ENCODE measurements around the gene ZSCAN5C. TPM values are rescaled to one million over a fixed set of nuclear protein-coding genes. Genes with fewer than 3 reads are reported as not detected.
"Not testable (repeated sequence)": the region's sequence is repeated elsewhere in the genome, so short reads cannot be mapped to it uniquely, and the experiment has no call there.

The ZSCAN5C gene
- total RNA-seq, 1 donor from 2014 or later = not detected

DNA sequence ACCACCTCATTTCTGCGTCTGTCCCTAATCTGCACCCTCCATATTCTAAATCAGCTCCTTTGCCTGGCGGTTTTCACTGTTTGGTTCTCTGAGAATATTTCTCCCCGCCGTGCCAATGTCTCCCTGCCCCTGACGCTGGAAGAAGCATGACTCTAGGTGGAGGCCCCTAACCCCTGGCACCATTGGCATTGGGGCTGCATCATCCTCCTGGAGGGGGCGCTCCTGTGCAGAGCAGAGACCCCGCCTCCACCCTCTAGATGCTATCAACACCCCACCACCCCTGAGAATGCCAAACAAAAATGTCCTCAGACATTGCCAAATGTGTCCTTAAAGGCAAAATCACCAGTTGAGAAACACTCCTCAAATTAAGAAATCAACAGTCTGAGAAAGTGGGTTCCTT lies 11.0 kb upstream of the ZSCAN5C start:
- intact Hi-C loops (cut with micrococcal nuclease) = no loop called here

DNA sequence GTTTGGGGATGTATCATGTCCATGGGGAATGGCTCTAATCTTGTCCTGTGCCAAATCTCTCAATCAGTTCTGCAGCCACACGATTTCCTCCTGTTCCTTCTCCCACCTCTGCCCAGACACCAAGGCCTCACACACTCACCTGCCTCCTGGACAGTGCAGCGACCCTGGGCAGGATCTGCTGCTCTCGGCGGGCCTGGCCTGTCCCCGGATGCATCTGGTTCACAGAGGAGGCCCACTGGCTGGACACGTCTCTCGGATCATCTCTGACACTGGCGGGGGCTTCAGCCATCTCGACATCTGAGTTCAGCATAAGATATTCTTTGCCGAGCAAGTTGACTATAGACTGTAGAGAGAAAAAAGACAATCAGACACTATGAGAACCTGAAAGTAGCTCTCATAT lies 10.4 kb upstream of the ZSCAN5C start:
- intact Hi-C loops (cut with micrococcal nuclease) = no loop called here

DNA sequence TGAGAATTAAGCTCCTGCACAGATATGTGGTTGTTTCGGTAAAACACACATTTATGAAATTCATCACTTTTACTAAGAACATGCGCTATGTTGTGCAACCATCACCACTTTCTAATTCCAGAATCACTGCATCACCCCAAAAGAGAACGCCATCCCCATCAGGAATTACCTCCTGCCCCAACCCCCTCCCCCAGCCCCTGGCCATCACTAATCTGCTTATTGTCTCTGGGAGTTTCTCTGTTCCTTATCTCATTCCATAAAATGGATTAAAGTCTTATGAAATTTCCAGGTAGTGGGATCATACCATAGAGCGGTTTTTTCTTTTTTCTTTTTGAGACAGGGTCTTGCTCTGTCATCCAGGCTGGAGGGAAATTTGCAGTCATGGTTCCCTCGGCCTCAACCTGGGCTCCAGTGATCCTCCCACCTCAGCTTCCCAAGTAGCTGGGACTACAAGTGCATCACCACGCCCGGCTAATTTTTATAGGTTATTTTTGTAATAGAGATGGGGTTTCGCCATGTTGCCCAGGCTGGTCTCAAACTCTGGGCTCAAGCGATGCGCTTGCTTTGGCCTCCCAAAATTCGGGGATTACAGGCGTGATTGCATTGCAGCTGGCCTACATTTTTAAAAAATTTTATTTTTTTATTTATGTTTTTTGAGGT lies 8.0 kb upstream of the ZSCAN5C start:
- intact Hi-C loops (cut with micrococcal nuclease) = no loop called here

DNA sequence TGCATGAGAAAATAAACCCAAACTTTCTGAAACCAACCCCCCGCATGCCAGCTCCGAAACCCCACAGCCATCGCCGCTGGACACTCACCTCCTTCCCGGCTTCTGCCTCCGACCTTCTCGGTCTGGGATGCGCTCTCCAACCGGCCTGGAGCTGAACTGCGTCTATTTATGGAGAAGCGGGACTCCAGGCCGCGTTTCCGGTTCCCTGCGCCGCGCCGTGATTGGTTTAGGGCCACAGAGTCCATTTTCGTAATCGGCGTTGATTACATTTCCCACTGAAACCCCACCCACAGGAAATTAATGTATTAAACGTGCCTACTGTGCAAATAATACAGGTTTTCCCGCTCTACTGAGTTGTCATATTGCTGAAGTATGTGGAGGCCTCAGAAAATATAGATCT lies 4.4 kb upstream of the ZSCAN5C start, which contains the start of gene ZSCAN5B:
ZSCAN5B (minus strand) TSS at position 138 of the 400 bp plus-strand sequence. CDS start 4,731 bp downstream, outside the sequence.
- intact Hi-C loops (cut with micrococcal nuclease) = not testable (repeated sequence)

DNA sequence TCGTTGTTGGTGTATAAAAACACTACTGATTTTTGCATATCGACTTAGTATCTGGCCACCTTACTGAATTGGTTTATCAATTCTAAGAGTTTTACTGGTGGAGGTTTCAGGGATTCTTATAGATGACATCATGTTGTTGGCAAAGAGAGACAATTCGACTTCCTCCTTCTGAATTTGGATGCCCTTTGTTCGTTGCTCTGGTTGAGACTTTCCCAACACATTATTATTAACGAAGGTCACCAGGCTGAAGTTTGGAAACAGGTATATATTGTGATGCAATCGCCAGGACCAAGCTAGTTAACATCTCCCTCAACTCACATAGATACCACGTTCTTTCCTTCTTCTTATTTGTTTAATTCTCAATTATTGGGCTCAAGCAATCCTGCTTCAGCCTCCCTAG lies 2.4 kb upstream of the ZSCAN5C start:
- intact Hi-C loops (cut with micrococcal nuclease) = no loop called here

DNA sequence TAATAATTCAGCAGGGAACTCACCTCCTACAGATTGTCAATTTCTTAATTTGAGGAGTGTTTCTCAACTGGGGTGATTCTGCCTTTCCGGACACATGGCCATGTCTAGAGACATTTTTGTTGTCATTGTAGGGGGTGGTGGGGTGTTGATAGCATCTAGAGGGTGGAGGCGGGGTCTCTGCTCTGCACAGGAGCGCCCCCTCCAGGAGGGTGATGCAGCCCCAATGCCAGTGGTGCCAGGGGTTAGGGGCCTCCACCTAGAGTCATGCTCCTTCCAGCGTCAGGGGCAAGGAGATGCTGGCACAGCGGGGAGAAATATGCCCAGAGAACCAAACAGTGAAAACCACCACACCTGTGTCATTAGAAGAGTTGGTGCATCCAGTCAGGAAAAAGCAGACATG lies 5.5 kb downstream of the ZSCAN5C start:
- intact Hi-C loops (cut with micrococcal nuclease) = not testable (repeated sequence)

DNA sequence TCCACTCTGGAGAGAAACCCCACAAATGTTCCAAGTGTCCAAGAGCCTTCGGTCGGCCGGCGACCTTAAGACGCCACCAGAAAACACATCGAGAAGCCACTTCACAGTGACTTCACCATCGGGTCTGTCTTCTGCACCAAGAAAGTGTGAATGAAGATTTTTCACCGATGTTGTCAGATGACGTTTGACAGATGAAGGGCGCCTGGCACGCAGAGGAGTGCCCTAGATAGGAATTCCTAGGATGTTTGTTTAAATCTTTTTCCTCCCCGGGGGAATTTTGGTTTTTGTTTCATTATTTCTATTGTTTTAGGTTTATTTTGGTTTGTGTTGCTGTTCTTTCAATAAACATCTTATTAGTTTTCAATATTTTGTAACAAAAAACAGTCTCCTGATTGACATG lies 7.0 kb downstream of the ZSCAN5C start:
- intact Hi-C loops (cut with micrococcal nuclease) = no loop called here

DNA sequence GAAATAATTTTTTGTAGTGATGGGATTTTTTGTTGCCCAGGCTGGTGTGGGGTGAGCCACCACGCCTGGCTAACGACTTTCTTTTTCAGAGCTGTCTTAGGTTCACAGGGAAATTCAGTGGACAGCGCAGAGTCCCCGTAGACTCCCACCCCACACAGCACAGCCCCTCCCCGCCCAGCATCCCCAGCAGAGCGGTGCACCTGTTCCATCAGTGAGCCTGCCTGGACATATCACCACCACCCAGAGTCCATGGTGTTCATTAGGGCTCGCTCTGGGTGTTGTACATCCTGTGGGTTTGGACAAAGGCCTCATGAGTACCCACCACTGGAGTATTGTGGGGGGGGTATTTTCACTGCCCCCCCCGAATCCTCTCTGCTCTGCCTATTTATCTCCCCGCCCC lies 8.0 kb downstream of the ZSCAN5C start:
- intact Hi-C loops (cut with micrococcal nuclease) = not testable (repeated sequence)

DNA sequence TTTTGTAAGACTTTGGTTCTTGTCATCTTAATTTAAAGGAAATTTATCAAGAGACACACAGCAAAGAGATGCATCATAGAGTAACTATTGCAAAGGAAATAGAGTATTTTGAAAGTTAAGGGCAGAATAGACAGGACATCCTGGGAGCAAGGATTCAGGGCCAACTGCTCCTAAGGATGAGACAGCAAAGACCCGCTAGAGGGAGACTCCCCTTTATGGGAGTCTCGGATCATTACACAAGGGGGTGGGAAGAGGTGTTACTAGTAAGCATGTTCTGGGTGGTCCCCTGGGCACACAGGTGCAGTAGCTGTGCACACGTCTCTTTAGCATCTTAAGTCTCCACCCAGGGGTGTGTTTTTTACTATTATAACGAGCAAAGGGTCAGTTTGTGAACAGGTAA lies 9.6 kb downstream of the ZSCAN5C start:
- intact Hi-C loops (cut with micrococcal nuclease) = no loop called here

DNA sequence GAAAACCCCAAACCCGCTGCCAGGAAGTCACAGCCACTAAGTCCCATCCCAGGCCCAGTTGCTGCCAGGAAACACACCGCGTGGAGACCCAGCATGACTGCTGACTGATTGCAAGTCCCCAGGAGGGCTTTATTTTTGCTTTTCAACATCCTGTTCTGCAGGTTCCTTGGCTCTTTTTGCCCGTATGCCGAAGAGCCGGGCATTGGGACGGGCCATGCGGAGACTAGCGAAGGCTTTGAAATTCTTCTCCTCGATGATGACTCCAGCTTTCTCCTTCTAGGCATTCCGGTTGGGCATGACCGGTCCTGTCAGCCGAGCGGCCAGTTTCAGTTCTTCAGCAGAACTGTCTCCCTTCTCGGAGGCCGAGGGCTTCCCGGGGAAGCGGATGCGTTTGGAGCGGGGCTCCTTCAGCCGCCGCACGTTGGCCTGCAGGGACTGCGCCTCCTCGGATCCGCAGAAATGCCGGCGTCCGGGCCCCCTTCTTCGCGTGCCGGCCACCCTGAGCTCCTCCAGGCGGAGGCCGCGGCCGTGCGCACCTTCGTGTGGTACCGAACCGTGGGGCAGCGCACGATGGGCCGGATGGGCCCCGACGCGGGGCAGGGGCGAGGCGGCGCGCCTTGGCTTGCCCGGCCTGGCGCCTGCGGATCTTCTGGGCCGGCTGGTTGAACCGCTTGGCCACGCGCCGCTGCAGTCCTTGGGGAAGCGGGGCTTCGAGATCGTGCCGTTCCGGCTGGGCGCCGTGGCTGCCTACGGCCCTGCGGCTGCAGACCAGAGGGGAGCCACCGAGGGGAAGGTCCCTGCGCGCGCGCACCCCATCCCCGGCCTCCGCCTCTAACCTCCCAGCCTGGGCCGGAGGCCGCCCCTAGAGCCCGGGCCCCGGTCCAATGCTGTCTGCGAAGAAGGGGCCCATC lies 15.2 kb downstream of the ZSCAN5C start:
- intact Hi-C loops (cut with micrococcal nuclease) = no loop called here

DNA sequence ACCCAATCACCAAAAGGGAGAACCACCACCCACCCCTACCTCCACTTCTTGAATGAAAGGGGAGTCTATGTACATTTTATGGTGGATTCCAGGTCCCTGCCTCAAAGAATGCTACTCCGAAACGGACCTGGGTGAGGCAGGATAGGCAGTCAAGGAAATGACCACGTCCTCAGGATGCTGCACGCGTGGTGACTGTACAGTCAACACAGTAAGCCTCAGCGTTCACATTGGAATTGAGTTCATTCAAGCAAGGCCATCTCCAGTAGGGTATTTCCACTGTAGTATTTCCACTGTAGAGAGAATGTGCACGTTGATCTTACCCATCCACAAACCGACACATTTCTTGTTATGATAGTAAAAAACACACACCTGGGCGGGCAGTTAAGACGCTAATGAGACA lies 16.9 kb downstream of the ZSCAN5C start:
- intact Hi-C loops (cut with micrococcal nuclease) = no loop called here

DNA sequence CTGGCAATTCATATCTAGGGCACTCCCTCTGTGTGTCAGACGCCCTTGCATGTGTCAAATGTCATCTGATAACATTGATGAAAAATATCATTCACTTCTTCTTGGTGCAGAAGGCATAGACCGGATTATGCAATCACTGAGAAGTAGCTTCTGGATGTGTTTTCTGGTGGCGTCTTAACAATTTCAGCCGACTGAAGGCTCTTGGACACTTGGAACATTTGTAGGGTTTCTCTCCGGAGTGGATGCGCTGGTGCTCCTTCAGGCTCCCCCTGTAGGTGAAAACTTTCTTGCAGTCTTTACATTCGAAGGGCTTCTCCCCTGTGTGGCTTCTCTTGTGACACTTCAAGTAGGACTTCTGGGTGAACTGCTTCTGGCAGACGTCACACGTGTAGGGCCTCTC lies 19.4 kb downstream of the ZSCAN5C start:
- intact Hi-C loops (cut with micrococcal nuclease) = not testable (repeated sequence)

DNA sequence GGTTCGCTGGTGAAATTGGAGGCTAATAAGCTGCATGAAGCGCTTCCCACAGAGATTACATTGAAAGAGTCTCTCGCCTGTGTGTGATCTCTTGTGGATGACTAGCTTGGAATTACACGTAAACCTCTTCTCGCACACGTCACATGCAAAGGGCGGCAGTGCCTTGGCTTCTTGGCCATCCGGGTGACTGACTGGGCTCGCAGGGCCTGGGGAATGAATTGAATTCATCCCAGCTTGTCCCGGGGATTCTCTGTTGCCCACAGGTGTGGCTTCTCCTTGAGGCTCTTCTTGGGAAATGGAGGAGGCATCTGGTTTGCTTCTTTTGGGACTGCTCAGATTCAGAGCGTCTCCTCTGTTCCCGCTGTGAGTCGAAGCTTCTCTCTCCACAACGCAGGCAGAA lies 19.8 kb downstream of the ZSCAN5C start:
- intact Hi-C loops (cut with micrococcal nuclease) = no loop called here

DNA sequence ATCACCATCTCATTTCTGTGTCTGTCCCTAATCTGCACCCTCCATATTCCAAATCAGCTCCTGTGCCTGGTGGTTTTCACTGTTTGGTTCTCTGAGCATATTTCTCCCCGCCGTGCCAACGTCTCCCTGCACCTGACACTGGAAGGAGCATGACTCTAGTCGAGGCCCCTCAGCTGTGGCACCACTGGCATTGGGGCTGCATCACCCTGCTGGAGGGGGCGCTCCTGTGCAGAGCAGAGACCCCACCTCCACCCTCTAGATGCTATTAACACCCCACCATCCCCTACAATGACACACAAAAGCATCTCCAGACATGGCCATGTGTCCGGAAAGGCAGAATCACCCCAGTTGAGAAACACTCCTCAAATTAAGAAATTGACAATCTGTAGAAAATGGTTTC lies 20.8 kb downstream of the ZSCAN5C start:
- intact Hi-C loops (cut with micrococcal nuclease) = no loop called here

DNA sequence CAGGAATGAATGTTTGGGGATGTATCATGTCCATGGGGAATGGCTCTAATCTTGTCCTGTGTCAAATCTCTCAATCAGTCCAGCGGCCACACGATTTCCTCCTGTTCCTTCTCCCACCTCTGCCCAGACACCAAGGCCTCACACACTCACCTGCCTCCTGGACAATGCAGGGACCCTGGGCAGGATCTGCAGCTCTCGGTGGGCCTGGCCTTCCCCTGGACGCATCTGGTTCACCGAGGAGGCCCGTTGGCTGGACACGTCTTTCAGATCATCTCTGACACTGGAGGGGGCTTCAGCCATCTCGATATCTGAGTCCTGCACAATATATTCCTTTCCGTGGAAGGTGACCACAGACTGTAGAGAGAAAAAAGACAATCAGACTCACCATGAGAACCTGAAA lies 21.4 kb downstream of the ZSCAN5C start:
- intact Hi-C loops (cut with micrococcal nuclease) = no loop called here

DNA sequence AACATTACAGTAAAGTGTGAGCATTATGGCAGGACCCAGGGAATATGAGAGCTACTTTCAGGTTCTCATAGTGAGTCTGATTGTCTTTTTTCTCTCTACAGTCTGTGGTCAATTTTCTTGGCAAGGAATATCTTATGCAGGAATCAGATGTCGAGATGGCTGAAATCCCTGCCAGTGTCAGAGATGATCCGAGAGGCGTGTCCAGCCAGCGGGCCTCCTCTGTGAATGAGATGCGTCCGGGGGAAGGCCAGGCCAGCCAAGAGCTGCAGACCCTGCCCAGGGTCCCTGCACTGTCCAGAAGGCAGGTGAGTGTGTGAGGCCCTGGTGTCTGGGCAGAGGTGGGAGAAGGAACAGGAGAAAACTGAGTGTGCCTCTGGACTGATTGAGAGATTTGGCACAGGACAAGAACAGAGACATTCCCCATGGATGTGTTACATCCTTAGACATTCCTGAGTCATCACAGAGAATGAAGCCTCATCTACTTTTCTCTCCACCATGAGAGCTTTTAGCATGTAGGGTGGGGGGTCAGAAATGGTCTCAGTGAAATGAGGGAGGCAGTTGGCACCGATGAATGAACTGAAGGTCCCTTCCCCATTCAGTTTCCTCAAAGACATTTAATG lies 43.2 kb downstream of the ZSCAN5C start:
- intact Hi-C loops (cut with micrococcal nuclease) = no loop called here

DNA sequence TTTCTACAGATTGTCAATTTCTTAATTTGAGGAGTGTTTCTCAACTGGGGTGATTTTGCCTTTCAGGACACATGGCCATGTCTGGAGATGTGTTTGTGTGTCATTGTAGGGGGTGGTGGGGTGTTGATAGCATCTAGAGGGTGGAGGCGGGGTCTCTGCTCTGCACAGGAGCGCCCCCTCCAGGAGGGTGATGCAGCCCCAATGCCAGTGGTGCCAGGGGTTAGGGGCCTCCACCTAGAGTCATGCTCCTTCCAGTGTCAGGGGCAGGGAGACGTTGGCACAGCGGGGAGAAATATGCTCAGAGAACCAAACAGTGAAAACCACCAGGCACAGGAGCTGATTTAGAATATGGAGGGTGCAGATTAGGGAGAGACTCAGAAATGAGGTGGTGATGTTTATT lies 43.7 kb downstream of the ZSCAN5C start:
- intact Hi-C loops (cut with micrococcal nuclease) = not testable (repeated sequence)

DNA sequence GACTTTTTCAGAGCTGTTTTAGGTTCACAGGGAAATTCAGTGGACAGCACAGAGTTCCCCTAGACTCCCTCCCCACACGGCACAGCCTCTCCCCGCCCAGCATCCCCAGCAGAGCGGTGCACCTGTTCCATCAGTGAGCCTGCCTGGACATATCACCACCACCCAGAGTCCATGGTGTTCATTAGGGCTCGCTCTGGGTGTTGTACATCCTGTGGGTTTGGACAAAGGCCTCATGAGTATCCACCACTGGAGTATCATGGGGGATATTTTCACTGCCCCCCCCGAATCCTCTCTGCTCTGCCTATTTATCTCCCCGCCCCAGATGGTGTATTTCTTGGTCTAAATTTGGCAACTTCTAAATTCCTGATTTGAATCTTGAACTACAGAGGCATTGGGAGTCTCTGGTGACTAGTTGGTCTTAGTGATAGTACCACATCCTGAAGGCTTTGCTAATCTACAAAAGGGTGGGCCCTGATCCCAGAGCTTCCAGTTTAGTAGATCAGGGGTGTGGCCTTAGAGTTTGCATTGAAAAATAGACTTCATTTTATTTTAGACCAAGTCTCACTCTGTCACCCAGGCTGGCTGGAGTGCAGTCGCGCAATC lies 46.8 kb downstream of the ZSCAN5C start:
- intact Hi-C loops (cut with micrococcal nuclease) = not testable (repeated sequence)

DNA sequence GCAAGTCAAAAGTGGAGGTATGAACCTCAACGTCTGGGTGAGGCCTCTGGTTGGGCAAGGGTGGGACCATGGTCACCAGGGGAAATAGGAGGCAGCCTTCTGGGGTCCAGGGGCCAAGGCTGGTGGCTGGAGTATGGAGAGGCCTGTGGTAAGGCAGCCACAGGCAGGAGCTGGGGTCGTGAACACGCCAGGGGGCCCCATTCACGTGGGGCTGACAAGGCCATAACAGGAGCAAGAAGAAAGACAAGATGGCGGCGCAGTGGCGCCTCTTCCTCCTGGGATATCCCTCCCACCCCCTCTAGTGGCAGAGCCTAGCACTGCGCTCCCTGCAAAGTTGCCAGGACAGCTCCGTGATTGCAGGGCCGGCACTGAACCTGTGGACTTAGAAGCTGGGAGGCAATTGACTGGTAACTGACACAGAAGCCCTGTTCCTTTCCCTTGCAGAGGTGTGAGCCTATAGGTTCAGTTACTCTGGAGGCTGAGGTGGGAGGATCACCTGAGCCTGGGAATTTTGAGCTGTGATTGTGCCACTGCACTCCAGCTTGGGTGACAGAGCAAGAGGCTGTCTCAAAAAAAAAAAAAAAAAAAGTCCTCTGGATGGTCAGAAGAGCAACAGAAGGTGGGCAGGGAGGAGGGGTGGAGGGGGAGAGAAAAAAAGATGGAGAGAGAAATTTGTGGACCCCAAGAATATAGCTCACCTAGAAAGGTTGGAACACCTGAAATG lies 50.8 kb downstream of the ZSCAN5C start:
- intact Hi-C loops (cut with micrococcal nuclease) = loop anchor here (1.0 to 5.0 kb wide), 2 partner anchors 80 to 171 kb away; no protein-coding TSS in a partner anchor

DNA sequence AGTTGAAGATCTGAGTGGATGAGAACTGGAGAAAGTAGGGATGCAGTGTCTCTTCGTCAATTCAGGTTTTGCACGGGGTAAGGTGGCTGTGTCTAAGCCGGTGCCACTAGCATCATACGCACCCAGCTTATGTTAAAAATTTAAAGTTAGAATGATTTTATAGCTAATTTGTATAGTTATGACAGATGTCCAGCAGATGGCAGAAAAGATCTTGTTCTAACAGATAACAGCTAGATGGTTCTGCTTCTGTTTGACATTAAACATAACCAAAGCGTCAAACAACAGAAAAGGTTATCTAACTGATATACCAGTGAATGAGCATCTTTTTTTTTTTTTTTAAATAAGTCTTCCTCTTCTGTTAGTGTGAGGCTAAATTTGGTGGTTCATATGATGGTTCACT lies 51.7 kb downstream of the ZSCAN5C start:
- intact Hi-C loops (cut with micrococcal nuclease) = loop anchor here (1.0 to 5.0 kb wide), 2 partner anchors 80 to 171 kb away; no protein-coding TSS in a partner anchor

DNA sequence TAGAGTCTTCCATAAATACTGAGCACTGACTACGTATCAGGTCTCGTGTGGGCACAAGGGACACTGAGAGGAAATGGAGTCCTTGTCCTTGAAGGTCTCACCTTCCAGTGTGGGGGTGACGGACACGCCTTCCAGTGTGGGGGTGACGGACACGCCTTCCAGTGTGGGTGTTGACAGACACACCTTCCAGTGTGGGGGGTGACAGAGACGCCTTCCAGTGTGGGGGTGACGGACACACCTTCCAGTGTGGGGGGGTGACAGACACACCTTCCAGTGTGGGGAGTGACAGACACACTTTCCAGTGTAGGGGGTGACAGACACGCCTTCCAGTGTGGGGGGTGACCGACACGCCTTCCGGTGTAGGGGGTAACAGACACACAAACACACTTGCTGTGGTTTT lies 56.2 kb downstream of the ZSCAN5C start:
- intact Hi-C loops (cut with micrococcal nuclease) = no loop called here
